K562 (cell line): ENCODE data around the gene MAPK1IP1L. TPM values are rescaled to one million over a fixed set of nuclear protein-coding genes. Genes with fewer than 3 reads are reported as not detected.
A peak's percentile ranks its signal among the peaks of the same experiment; 100 is the strongest.

ENCODE experiments used
- ESRRB ChIP-seq: fragments of 250-450 bp; sonication (Bioruptor Pico); IDR thresholded peaks from 2 replicates; pipeline ENCODE4 v1.5.0; 2020; ENCODE audit warnings: mild to moderate bottlenecking, moderate library complexity, borderline replicate concordance
- FOXJ2 ChIP-seq: fragments of 200-800 bp; sonication (Bioruptor generic); IDR thresholded peaks from 2 replicates; pipeline ENCODE4 v1.6.1; 2016; ENCODE audit warnings: missing genetic modification characterization, missing compliant biosample characterization
- HMG20A ChIP-seq: fragments of 450-650 bp; formaldehyde crosslinking; conservative IDR thresholded peaks from 2 replicates; pipeline ENCODE4 v1.4.0; 2020; ENCODE audit warnings: mild to moderate bottlenecking, mixed read lengths
- JUNB ChIP-seq: fragments of 450-650 bp; formaldehyde crosslinking; conservative IDR thresholded peaks from 2 replicates; pipeline ENCODE4 v1.4.0; 2020; ENCODE audit warnings: mild to moderate bottlenecking
- MXI1 ChIP-seq: IDR thresholded peaks from 2 replicates; pipeline ENCODE4 v1.6.1; 2011; ENCODE audit warnings: low read depth, mild to moderate bottlenecking, improper control_type of control experiment, low read length
- PRMT5 ChIP-seq: sonication (generic); formaldehyde crosslinking; IDR thresholded peaks from 2 replicates; pipeline ENCODE4 v1.5.0; 2020; ENCODE audit warnings: missing genetic modification reagents
- RBM14 ChIP-seq: fragments of 200-400 bp; formaldehyde crosslinking; IDR thresholded peaks from 2 replicates; pipeline ENCODE4 v1.6.1; 2018; ENCODE audit warnings: low read depth, mild to moderate bottlenecking, low read length, moderate library complexity, borderline replicate concordance; ENCODE audit not compliant: insufficient read depth
- SP1 ChIP-seq: sonication (generic); formaldehyde crosslinking; IDR thresholded peaks from 2 replicates; pipeline ENCODE4 v1.8.1; 2022; ENCODE audit warnings: mild to moderate bottlenecking, missing genetic modification reagents
- TAF9B ChIP-seq: fragments of 450-650 bp; IDR thresholded peaks from 2 replicates; pipeline ENCODE4 v1.6.1; 2018; ENCODE audit warnings: mild to moderate bottlenecking; ENCODE audit not compliant: partially characterized antibody
- TCF3 ChIP-seq: sonication (generic); formaldehyde crosslinking; IDR thresholded peaks from 2 replicates; pipeline ENCODE4 v1.4.0; 2020; ENCODE audit warnings: mild to moderate bottlenecking, missing genetic modification reagents
- ZNF3 ChIP-seq: fragments of 250-450 bp; sonication (Bioruptor Pico); IDR thresholded peaks from 2 replicates; pipeline ENCODE4 v1.5.0; 2021; ENCODE audit warnings: mild to moderate bottlenecking, moderate library complexity
- ZNF583 ChIP-seq: fragments of 250-450 bp; sonication (Bioruptor Pico); IDR thresholded peaks from 2 replicates; pipeline ENCODE4 v1.4.0; 2020
- polyA plus RNA-seq, 8 experiments: library from polyadenylated mRNA; depleted of rRNA in 4 of 8; stranded (reverse) in 5 of 8; unstranded in 3 of 8; fragments of >200 nt; fragmentation: Nextera tagmentation in 2 of 8; fragmentation: Illumina TruSeq in 1 of 8; extraction: Ambion mirVana in 2 of 8; extraction: Trizol in 1 of 8; gene quantifications; 2 replicates each; pipeline versions ENCODE4 v1.2.1 to v1.2.3, GENCODE V29; 2011 to 2014; ENCODE audit warnings: inconsistent platforms in 1 of 8, missing spikeins in 1 of 8
- total RNA-seq, 7 experiments: library from RNA; depleted of rRNA in 6 of 7; stranded (reverse); fragments of >200 nt in 6 of 7; fragmentation: Illumina TruSeq in 2 of 7; extraction: Trizol in 2 of 7; gene quantifications; 2 replicates each; pipeline versions ENCODE4 v1.2.1 to v1.2.3, GENCODE V29; 2011 to 2021; ENCODE audit warnings: low replicate concordance in 1 of 7
- TF ChIP-seq, protein P1 (sequence below): fragments of 250-450 bp; sonication (Bioruptor Pico); IDR thresholded peaks from 2 replicates; pipeline ENCODE4 v1.5.0; 2020; ENCODE audit warnings: mild to moderate bottlenecking
- TF ChIP-seq, protein P2 (sequence below): fragments of 200-800 bp; sonication (Bioruptor generic); IDR thresholded peaks from 2 replicates; pipeline ENCODE4 v1.6.1; 2017; ENCODE audit warnings: missing genetic modification characterization, missing compliant biosample characterization
- TF ChIP-seq, protein P3 (sequence below): fragments of 250-450 bp; sonication (Bioruptor Pico); IDR thresholded peaks from 2 replicates; pipeline ENCODE4 v1.5.0; 2021; ENCODE audit warnings: mild to moderate bottlenecking, moderate library complexity
- TF ChIP-seq, protein P4 (sequence below): sonication (generic); formaldehyde crosslinking; IDR thresholded peaks from 2 replicates; pipeline ENCODE4 v1.8.0; 2023; ENCODE audit warnings: mild to moderate bottlenecking, missing genetic modification reagents
- TF ChIP-seq, protein P5 (sequence below): fragments of 250-450 bp; sonication (Bioruptor Pico); IDR thresholded peaks from 2 replicates; pipeline ENCODE4 v1.5.0; 2021

Gene MAPK1IP1L
- total and polyA plus RNA-seq, 9 of the 15 experiments (the other 6 are each of a cell fraction or from before 2014, with no cell fraction given), result 32.7 to 99.4 (median 49.8) TPM

DNA sequence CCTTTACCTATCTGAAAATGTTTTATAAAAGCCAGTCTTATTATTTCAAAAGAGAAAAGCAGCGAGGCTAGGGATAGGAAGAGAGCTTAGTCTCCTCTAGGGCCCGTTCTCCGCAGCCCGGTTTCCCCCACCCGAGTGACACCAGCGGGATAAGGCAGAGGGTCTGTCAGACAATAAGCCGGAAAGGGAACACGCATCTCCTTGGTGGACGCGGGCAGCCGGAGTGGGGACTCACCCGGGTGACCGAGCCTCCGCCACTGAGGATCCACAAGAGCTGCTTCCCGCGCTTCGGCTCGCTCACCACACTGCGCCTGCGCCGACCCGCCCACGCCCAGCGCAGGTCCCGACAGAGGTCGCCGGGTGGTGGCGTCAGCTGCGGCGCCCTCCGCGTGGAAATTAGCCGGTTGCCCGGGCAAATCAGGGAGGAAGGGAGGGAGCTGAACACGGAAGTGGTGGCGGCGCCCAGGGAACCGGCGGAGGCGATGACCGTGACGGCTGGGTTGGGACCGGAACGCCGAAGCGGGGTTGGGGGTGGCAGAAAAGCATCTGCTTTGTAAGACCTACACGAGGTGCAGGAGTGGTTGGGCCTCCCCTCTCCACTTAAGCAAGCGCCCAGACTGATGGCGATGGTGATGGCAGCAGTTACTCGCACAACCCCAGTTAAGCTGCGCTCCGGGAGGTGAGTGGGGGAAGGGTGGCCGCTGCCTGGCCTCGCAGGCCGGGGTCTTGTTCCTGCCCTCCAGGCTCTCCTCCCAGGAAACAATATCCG is 24.5 kb upstream of the MAPK1IP1L start, which contains the start of the genes SOCS4 and WDHD1 (continued):
- TF ChIP-seq, protein P1, sequence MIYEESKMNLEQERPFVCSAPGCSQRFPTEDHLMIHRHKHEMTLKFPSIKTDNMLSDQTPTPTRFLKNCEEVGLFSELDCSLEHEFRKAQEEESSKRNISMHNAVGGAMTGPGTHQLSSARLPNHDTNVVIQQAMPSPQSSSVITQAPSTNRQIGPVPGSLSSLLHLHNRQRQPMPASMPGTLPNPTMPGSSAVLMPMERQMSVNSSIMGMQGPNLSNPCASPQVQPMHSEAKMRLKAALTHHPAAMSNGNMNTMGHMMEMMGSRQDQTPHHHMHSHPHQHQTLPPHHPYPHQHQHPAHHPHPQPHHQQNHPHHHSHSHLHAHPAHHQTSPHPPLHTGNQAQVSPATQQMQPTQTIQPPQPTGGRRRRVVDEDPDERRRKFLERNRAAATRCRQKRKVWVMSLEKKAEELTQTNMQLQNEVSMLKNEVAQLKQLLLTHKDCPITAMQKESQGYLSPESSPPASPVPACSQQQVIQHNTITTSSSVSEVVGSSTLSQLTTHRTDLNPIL (CRISPR knock-in tag), result no peak
- no peak for TF ChIP-seq ESRRB (CRISPR knock-in tag)
- no peak for TF ChIP-seq FOXJ2 (tag)
- TF ChIP-seq HMG20A, result no peak
- no peak for TF ChIP-seq ZNF3 (CRISPR knock-in tag)
- no peak for TF ChIP-seq RBM14
- peak; percentile 81 for TF ChIP-seq TAF9B
- TF ChIP-seq, protein P2, sequence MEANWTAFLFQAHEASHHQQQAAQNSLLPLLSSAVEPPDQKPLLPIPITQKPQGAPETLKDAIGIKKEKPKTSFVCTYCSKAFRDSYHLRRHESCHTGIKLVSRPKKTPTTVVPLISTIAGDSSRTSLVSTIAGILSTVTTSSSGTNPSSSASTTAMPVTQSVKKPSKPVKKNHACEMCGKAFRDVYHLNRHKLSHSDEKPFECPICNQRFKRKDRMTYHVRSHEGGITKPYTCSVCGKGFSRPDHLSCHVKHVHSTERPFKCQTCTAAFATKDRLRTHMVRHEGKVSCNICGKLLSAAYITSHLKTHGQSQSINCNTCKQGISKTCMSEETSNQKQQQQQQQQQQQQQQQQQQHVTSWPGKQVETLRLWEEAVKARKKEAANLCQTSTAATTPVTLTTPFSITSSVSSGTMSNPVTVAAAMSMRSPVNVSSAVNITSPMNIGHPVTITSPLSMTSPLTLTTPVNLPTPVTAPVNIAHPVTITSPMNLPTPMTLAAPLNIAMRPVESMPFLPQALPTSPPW (CRISPR knock-in tag), result peak; percentile 39; the same call in 1 of the 2 replicates
- TF ChIP-seq MXI1, result peak; percentile 70
- no peak for TF ChIP-seq PRMT5 (CRISPR knock-in tag)
- TF ChIP-seq, protein P3, sequence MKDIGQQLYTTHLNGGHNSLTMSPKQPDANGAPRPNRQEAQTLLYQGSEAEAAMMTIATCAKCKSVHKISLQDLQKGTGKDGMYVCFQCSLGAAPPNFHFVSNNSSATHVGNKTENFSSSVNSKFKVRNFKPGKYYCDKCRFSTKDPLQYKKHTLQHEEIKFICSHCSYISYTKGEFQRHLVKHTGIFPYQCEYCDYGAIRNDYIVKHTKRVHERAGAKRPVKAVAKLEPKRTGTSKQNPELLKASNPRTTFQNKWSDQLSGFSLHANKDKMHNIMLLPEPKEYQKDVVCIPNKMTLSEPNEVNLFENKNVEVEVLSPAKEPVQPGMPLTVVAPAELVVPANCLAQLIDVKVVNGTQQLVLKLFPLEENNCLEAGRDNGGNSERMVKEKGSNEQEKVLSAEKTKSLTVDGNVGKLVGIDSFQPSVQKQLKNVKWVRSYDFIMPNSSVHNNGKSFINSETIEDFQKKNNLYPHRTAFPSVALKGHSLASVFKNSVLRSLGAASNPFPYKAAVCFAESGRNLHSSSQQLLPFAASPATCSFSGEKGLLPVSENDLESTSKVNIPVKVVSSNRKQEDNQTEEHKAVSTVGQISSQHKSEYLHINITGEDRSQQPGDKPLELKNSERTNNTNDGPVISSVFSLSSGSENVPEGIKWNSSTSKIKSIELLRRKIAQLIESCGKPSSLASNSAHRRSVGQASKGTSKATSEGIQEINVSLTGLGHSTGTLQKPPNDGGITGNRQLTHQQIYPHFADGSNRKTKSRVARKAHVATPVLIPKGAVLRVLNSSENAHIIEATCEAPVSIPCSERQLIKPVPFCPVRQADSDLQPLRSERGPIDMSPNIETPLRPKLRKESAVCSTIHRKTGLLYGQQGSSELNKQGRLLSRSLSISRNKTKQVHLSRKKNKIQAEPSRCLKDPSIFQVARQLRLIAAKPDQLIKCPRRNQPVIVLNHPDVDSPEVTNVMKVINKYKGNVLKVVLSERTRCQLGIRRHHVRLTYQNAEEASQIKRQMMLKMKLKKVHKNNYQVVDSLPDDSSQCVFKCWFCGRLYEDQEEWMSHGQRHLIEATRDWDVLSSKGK (CRISPR knock-in tag), result no peak
- TF ChIP-seq TCF3 (CRISPR knock-in tag), result no peak
- peak; percentile 87 for TF ChIP-seq SP1 (CRISPR knock-in tag)
- no peak for TF ChIP-seq JUNB
- TF ChIP-seq, protein P4, sequence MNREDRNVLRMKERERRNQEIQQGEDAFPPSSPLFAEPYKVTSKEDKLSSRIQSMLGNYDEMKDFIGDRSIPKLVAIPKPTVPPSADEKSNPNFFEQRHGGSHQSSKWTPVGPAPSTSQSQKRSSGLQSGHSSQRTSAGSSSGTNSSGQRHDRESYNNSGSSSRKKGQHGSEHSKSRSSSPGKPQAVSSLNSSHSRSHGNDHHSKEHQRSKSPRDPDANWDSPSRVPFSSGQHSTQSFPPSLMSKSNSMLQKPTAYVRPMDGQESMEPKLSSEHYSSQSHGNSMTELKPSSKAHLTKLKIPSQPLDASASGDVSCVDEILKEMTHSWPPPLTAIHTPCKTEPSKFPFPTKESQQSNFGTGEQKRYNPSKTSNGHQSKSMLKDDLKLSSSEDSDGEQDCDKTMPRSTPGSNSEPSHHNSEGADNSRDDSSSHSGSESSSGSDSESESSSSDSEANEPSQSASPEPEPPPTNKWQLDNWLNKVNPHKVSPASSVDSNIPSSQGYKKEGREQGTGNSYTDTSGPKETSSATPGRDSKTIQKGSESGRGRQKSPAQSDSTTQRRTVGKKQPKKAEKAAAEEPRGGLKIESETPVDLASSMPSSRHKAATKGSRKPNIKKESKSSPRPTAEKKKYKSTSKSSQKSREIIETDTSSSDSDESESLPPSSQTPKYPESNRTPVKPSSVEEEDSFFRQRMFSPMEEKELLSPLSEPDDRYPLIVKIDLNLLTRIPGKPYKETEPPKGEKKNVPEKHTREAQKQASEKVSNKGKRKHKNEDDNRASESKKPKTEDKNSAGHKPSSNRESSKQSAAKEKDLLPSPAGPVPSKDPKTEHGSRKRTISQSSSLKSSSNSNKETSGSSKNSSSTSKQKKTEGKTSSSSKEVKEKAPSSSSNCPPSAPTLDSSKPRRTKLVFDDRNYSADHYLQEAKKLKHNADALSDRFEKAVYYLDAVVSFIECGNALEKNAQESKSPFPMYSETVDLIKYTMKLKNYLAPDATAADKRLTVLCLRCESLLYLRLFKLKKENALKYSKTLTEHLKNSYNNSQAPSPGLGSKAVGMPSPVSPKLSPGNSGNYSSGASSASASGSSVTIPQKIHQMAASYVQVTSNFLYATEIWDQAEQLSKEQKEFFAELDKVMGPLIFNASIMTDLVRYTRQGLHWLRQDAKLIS (CRISPR knock-in tag), result peak; percentile 61; the same call in 1 of the 2 replicates
- TF ChIP-seq, protein P5, sequence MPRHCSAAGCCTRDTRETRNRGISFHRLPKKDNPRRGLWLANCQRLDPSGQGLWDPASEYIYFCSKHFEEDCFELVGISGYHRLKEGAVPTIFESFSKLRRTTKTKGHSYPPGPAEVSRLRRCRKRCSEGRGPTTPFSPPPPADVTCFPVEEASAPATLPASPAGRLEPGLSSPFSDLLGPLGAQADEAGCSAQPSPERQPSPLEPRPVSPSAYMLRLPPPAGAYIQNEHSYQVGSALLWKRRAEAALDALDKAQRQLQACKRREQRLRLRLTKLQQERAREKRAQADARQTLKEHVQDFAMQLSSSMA, result no peak
- TF ChIP-seq ZNF583 (CRISPR knock-in tag), result no peak
